ENCODE measurements around the gene EML3. TPM values are rescaled to one million over a fixed set of nuclear protein-coding genes. Genes with fewer than 3 reads are reported as not detected.
"Not testable (repeated sequence)": the region's sequence is repeated elsewhere in the genome, so short reads cannot be mapped to it uniquely, and the experiment has no call there.

EML3 gene
- total RNA-seq, 1 donor from 2014 or later: 11.3 TPM

DNA sequence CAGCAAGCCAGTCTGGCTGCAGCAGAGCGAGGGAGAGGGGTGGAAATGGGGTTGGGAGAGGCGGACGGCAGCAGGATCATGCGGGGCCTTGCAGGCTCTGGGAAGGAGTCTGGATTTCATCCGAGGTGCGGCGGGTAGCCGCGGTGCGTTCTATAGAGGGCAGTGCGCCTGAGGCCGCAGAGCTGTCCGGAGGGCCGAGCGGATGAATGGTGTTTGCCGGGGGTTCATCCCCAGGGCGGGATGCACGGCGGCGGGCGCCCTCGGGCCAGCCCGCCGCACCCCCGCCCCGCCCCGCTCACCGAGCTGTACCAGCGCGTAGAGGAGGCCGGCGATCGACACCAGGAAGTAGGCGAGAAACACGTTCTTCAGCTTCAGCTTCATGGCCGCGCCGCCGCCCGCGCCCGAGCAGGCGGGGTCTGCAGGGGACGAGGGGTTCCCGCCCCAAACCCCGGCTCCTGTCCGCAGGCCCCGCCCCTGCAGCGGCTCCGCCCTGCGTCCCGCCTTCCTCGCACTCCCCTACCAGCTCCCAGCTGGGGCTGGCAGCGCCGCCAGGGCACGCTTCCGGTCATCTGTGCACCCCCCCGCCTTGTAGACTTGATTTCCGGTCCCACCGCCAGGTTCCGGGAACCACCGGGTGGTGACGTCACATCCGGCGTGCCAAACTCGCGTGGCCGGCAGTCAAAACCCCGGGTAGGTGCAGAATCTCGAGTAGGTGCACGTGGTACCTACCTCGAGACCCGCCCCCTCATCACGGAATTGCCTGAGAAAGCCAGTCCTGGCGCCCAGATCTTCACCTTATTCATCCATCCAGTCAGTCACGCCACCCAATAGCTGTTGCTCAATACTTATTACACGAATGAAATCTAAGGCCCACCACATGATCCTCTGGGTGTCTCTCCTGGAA lies 9.2 kb upstream of the EML3 start, which contains the start of gene B3GAT3:
B3GAT3 (minus strand) TSS at position 420 of the 904 bp plus-strand sequence; CDS start at position 381, 39 bp downstream.
- DNase-seq (ENCODE audit: low read depth): peak; percentile 98

GRCh38 chr11:62621027-62621566 lies 8.5 kb upstream of the EML3 start:
- DNase-seq (ENCODE audit: low read depth): no peak

DNA sequence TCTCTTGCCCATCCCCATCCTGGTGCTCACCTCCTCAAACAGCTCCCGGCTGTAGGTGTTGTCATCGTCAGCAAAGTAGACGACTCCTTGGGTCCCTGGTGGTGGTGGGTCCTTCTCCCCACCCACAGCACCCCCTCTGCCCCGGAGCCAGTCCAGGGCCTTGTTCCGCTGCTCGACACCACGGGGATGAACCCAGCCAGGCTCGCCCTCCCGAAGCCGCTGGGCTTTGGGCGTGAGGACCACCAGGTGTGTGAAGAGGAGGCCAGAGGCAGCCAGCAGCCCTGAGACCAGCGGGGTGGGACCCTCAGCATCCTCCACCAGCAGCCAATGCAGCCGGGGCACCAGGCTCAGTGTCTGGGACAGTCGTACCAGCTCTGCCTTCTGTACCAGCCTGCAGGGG lies 4.4 kb upstream of the EML3 start:
- DNase-seq (ENCODE audit: low read depth): not testable (repeated sequence)

DNA sequence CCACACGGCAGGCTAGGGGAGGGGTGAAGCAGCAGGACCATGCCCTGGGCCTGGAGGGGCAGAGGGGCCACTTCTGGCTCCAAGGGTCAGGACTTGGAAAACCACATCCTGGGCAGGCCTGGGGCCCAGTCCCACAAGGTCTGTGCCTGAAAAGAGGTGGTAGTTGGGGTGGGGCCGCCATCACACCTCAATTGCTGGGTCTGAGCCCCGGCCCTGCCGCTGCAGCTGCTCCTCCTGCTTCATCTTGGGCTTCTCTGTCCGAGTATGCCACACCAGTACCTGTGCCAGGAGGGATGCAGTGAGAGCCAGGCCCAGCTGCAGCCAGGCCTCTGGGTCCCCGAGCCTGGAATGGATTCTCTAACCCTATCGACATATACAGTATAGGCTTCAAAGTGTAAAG lies 2.9 kb upstream of the EML3 start:
- no peak for DNase-seq (ENCODE audit: low read depth)

GRCh38 chr11:62614275-62614674 lies 1.7 kb upstream of the EML3 start:
- no peak for DNase-seq (ENCODE audit: low read depth)

DNA sequence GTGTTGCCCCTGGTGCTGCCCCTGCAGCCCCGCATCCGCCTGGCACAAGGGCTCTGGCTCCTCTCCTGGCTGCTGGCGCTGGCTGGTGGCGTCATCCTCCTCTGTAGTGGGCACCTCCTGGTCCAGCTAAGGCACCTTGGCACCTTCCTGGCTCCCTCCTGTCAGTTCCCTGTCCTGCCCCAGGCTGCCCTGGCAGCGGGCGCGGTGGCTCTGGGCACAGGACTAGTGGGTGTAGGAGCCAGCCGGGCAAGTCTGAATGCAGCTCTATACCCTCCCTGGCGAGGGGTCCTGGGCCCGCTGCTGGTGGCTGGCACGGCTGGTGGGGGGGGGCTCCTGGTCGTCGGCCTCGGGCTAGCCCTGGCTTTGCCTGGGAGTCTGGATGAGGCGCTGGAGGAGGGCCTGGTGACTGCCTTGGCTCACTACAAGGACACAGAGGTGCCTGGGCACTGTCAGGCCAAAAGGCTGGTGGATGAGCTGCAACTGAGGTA lies 760 bp upstream of the EML3 start:
- DNase-seq (ENCODE audit: low read depth): no peak

DNA sequence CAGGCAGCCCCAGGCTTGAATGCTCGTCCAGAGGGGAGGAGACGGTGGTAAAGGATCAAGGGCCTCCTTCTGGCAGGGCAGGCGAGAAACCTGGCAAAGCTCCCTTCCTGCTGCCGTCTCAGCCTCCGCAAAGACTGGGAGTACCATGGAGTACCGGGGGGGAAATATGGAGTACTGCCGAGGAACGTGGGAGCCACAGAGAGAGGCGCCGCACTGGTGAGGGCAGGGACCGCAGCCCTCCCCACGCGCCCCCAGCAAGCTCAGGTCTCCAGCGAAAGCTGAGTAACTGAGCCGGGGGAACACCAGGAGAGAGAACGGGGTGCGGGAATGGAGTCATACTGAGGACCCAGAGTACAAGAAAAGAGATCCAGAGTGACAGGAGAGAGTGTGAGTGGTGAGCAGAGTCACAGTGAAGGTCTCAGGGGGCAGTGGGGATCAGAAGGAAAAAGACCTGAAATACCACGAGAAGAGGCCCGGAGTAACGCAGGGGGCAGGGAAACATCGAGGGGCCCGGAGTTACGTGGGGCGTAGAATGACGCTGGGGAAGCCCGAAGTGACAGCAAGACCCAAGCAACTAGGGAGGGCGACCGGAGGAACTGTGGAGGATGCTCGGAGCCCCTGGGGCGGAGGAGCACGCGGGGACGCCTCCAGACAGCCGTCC lies 740 bp downstream of the EML3 start:
- peak; percentile 68 for DNase-seq (ENCODE audit: low read depth)

DNA sequence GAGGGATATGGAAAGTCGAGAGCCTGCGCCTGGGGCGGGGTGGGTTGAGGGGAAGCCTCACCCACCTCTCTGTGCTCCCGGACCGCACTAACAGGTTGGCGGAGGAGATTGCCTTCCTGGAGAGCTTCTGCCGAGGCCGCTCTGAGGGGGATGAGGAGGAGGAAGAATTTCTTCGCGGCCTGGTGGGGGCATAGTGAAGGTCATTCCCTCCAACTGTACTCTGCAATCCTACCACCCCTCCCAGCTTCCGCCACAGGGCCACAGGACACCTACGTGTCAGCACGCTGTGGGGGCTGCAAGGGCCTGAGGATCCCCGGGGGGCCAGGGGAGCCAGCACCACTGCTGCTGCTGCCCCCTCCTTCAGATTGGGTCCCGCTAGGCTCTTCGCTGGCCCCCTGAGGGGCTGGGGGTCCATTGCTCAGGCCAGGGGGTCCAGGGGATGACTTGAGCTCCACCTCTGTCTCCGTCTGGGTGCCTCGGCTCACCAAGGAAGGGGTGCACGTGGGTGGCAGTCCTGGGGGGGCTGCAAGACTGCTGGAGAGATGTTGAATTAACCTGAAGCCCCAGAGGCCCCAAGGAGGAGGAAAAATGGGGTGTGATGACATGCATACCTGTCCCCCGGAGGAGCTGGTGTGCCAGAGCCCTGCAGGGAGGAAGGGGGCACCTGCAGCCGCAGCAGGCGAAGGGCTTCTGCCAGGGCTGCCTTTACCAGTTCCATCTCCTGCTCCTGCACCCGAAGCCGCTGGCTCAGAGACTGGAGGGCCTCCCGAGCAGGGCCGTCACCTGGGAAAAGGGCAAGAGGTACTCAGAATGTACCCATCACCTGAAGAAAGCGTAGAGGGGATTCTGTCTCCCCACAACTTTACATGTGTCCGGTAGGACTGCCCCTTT lies 1.5 kb downstream of the EML3 start:
- no peak for DNase-seq (ENCODE audit: low read depth)

DNA sequence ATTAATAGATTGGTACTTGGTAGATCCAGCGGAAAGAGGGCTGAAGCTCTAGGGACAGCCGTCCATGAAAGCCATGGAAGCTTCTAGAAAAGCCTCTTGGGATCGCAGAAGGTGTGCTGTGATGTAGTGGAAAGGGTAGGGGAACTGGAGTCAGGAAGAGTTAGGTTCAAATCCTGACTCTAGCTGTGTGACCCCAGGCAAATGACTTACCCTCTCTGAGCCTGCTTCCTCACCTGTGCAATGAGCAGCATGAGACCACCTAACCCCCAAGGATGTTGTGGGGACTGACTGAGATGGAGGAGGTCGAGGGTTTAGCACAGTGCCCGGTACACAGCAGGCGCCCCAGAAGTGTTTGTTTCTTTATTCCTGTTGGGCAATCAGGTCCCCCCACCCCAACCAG lies 2.2 kb downstream of the EML3 start:
- no peak for DNase-seq (ENCODE audit: low read depth)

DNA sequence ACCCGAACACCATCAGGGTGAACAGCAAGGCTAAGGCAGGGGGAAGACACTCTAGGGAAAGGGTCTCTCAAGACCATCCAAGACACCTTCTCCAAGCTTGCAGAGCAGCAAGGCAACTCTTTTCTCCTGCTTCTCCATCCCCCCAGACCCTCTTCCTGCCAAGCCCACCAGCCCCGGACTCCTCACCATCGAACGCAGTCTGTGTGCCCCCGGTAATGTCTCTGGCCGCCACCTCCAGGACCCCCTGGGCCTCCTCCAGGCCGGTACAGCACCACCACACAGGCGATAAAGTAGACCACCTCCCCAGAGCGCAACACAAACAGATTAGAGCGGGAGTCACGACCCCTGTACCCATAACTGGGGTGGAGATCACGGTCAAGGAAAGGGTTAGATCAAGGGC lies 3.8 kb downstream of the EML3 start:
- no peak for DNase-seq (ENCODE audit: low read depth)

DNA sequence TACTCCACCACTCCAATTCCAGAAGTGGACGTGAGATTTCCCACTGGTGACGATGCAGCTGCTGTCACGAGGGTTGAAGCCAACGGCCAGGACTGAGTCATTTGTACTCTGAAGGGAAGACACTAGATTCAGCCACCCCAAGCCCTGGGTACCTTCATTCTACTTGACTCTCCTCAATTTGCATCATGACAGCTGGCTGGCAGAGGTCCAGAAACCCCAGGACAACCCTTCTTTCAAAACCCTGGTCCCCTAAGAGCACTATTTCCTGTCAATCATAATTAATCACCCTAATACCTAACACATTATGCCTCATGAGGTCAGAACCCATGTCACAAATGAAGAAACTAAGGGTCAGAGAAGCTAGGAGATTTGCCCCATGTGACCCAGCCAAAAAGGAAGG lies 4.9 kb downstream of the EML3 start:
- DNase-seq (ENCODE audit: low read depth): peak; percentile 56

GRCh38 chr11:62605902-62606301 lies 6.7 kb downstream of the EML3 start:
- DNase-seq (ENCODE audit: low read depth): no peak

DNA sequence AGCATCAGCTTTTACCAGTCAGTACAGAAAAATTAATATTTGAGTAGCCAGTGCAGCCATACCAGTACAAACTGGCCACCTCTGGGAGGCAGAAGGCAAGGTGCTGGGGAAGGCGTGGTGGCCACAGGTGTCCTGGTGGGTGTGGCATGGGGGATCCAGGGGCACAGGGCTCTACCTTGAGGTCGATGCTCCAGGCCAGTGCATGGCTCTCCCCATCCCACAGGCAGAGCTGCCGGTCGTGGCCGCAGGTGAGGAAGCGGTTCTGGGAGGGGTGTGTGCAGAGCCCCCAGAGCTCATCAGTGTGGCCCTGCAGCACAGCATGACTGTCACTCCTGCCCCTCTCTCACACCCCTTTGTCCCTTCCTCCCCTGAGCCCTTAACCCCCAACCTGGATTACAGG lies 7.1 kb downstream of the EML3 start:
- no peak for DNase-seq (ENCODE audit: low read depth)

DNA sequence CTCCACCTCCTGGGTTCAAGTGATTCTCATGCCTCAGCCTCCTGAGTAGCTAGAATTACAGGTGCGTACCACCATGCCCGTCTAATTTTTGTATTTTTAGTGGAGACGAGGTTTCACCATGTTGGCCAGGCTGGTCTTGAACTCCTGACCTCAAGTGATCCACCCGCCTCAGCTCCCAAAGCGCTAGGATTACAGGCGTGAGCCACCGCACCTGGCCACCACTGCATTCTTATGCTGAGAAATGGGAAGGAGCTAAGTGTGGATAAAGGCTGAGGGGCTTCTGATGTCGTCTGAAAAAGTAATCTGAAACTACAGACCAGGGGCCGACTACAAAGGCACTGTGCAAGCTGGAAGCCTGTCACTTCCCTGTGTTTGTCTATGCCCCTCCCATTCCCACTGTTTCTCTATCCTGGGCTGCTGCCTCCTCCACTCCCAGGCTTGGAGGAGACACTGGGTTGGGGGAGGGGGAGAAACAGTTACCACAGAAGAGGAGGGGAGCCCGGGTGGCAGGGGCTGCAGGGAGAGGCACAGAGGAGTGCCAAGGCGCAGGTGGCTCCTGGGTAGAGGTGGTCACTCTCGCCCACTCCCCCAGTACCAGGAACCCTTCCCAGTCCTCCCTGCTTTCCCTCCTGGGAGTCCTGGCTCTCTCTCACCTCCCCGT lies 8.0 kb downstream of the EML3 start:
- no peak for DNase-seq (ENCODE audit: low read depth)

DNA sequence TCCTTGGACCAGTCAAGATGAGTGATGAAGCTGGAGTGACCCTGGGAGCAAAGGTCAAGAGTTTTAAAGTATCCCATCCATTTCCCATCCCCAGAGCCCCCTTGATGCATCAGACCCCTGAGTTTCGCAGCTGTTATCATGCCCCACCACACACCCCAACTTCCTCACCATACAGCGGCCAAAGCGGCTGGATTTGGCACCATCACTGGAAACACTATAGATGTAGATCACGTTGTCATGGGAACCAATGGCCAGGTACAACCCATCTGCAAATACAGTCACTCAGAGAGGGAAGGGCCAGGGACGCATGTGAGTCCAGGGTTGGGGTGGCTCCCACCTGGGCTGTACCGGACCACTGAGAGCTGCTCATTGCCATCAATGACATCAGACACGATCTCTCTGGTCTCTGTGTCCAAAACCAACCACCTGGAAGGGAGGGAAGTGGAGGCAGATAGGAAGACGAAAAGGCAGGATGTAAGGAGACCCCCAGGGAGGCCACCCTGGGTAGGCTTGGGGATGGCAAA lies 8.7 kb downstream of the EML3 start:
- DNase-seq (ENCODE audit: low read depth): no peak

GRCh38 chr11:62603072-62603408 lies 9.5 kb downstream of the EML3 start:
- no peak for DNase-seq (ENCODE audit: low read depth)

- DNase-seq (ENCODE audit: low read depth): peak; percentile 44
Measured at GRCh38 chr11:62602141-62603071, 10.2 kb downstream of the EML3 start.

DNA sequence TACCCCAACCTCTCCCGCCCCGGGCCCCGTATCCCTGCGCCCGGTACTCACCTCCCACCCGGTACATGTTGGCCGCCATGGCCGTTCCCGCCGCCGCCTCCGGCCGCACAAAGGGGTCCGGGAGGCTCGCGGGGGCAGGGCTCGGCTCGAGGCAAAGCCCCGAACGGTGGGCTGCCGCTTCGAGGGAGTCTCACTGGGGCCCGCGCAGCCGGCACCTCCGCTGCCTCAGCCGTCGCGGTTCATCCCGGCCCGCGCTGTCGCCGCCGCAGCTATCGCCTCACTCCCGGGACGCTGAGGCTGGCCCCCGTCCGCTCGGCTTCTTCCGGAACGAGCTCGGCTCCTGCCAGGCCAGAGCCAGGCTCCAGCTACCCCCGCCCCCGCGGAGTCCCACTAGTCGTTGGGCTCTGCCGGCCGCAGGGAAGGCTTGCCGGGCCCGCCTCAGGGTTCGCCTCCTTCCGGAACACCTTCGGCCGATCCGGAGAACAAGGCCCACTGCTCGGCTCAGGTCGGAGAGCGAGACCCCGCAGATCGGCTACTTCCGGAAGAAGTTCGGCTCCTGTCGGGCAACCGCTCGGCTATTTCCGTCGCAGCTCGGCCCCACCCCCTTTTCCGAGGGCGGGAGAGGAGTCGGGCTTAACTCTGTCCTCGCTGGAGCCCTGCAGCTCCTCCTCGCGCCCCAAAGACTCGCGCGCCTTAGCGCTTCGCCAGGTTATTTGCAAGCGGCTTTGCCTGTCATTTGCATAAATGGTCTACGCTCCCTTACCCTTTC lies 11.0 kb downstream of the EML3 start, which contains the start of gene MTA2:
MTA2 (minus strand) TSS at position 494 of the 769 bp plus-strand sequence; CDS start at position 79, 415 bp downstream.
- peak; percentile 97 for DNase-seq (ENCODE audit: low read depth)

- DNase-seq (ENCODE audit: low read depth): peak; percentile 36
Measured at GRCh38 chr11:62601122-62601371, 11.5 kb downstream of the EML3 start.

Measured in myocyte (in vitro differentiated cells).